SK-N-SH (cell line): ENCODE results near the gene HACE1. TPM values are rescaled to one million over a fixed set of nuclear protein-coding genes. Genes with fewer than 3 reads are reported as not detected.

Experiments used
- CTCF ChIA-PET: fragments of 300-600, 350-600 bp; formaldehyde crosslinking; extraction: SDS; loops from one replicate; lab custom pipeline; 2021; lab: Yijun Ruan, JAX
- POLR2A ChIA-PET: fragments of 350-600 bp; sonication (Branson Sonifier 250); formaldehyde crosslinking; extraction: SDS; loops from one replicate; lab custom pipeline; 2020; ENCODE audit warnings: antibody characterized with exemption, inconsistent platforms; lab: Yijun Ruan, JAX
- DNase-seq: peaks from one replicate; pipeline ENCODE4 v3.0.0; 2012
- H2AFZ ChIP-seq: fragments of 200-600 bp; sonication (generic); 2 replicates; pipeline ENCODE4 v1.8.1; 2016; ENCODE audit warnings: antibody characterized with exemption, mild to moderate bottlenecking, low read depth
- H3F3A ChIP-seq: fragments of 200-600 bp; sonication (generic); replicated peaks from 2 replicates; pipeline ENCODE3; 2016; ENCODE audit warnings: antibody characterized with exemption, mild to moderate bottlenecking; ENCODE audit not compliant: insufficient read depth
- H3K27ac ChIP-seq, 2 experiments: fragments of 200-500 bp in 1 of 2; fragments of 200-600 bp in 1 of 2; sonication (Bioruptor generic) in 1 of 2; sonication (generic), shearing (Covaris generic) in 1 of 2; 2 replicates each; pipeline versions ENCODE4 v1.5.1 to v1.6.1; 2014 to 2016; ENCODE audit warnings: low read depth in 2 of 2, inconsistent platforms in 1 of 2, low read length in 1 of 2, mild to moderate bottlenecking in 1 of 2, mixed read lengths in 1 of 2
- H3K27me3 ChIP-seq: fragments of 200-600 bp; sonication (generic), shearing (Covaris generic); 2 replicates; pipeline ENCODE4 v1.6.1; 2016; ENCODE audit warnings: mixed run types; ENCODE audit not compliant: insufficient read depth
- H3K36me3 ChIP-seq, 2 experiments: fragments of 200-500 bp in 1 of 2; fragments of 200-600 bp in 1 of 2; sonication (Bioruptor generic) in 1 of 2; sonication (generic) in 1 of 2; replicated peaks in 1 of 2; 2 replicates each; pipeline versions ENCODE3 to v1.5.1; 2014 to 2016; ENCODE audit warnings: low read length in 1 of 2, mild to moderate bottlenecking in 1 of 2; ENCODE audit not compliant: insufficient read depth in 2 of 2, control insufficient read depth in 1 of 2
- H3K4me1 ChIP-seq, 2 experiments: fragments of 200-500 bp in 1 of 2; fragments of 200-600 bp in 1 of 2; sonication (Bioruptor generic) in 1 of 2; sonication (generic), shearing (Covaris generic) in 1 of 2; 2 replicates each; pipeline versions ENCODE4 v1.5.1 to v1.6.1; 2014 to 2016; ENCODE audit warnings: low read depth in 1 of 2, low read length in 1 of 2, mixed run types in 1 of 2; ENCODE audit not compliant: insufficient read depth in 2 of 2, control insufficient read depth in 1 of 2
- H3K4me2 ChIP-seq: fragments of 200-600 bp; sonication (generic), shearing (Covaris generic); 2 replicates; pipeline ENCODE4 v1.6.1; 2017; ENCODE audit warnings: mixed run types
- H3K4me3 ChIP-seq, 2 experiments: fragments of 200-500 bp in 1 of 2; fragments of 200-600 bp in 1 of 2; sonication (Bioruptor generic) in 1 of 2; sonication (generic), shearing (Covaris generic) in 1 of 2; 2 replicates each; pipeline versions ENCODE4 v1.5.1 to v1.8.1; 2014 to 2016; ENCODE audit warnings: low read depth in 2 of 2, inconsistent platforms in 1 of 2, low read length in 1 of 2, mild to moderate bottlenecking in 1 of 2, mixed read lengths in 1 of 2, moderate library complexity in 1 of 2
- H3K79me2 ChIP-seq: fragments of 200-600 bp; sonication (generic); 2 replicates; pipeline ENCODE4 v1.8.1; 2017; ENCODE audit warnings: mild to moderate bottlenecking; ENCODE audit not compliant: insufficient read depth
- H3K9ac ChIP-seq: fragments of 200-600 bp; sonication (generic); 2 replicates; pipeline ENCODE4 v1.6.1; 2017; ENCODE audit warnings: mixed run types
- H3K9me2 ChIP-seq: fragments of 200-600 bp; sonication (generic); 2 replicates; pipeline ENCODE4 v1.6.1; 2017; ENCODE audit warnings: mixed run types
- H3K9me3 ChIP-seq: fragments of 200-600 bp; sonication (generic); 2 replicates; pipeline ENCODE4 v1.6.1; 2017; ENCODE audit warnings: mixed run types, mild to moderate bottlenecking, moderate library complexity
- H4K20me1 ChIP-seq: fragments of 200-600 bp; sonication (generic); 2 replicates; pipeline ENCODE4 v1.6.1; 2017; ENCODE audit warnings: mild to moderate bottlenecking, mixed run types; ENCODE audit not compliant: insufficient read depth
- ELF1 ChIP-seq: IDR thresholded peaks from 2 replicates; pipeline ENCODE4 v1.4.0; 2012
- FOSL2 ChIP-seq: IDR thresholded peaks from 2 replicates; pipeline ENCODE4 v1.4.0; 2012; ENCODE audit warnings: low read depth, mild to moderate bottlenecking, moderate library complexity, borderline replicate concordance
- GATA2 ChIP-seq: sonication (generic); formaldehyde crosslinking; IDR thresholded peaks from 2 replicates; pipeline ENCODE4 v1.5.0; 2020; ENCODE audit warnings: mild to moderate bottlenecking, missing genetic modification reagents
- JUND ChIP-seq: IDR thresholded peaks from 2 replicates; pipeline ENCODE4 v1.4.0; 2012
- POLR2AphosphoS5 ChIP-seq: IDR thresholded peaks from 2 replicates; pipeline ENCODE4 v1.6.1; 2012; ENCODE audit warnings: low read depth, low read length
- WGBS: methylation state at CpG from one replicate; pipeline ENCODE4 v1.1.6; 2017; ENCODE audit warnings: low lambda C conversion rate; 5-methylcytosine and 5-hydroxymethylcytosine counted together
- polyA plus RNA-seq, 3 experiments: library from polyadenylated mRNA; depleted of rRNA; stranded (reverse); fragments of >200 nt; gene quantifications; 2 replicates each; pipeline ENCODE4 v1.2.3, GENCODE V29; 2012
- TF ChIP-seq, protein P1 (sequence below): fragments of 150-350 bp; IDR thresholded peaks from 2 replicates; pipeline ENCODE4 v1.6.1; 2016; ENCODE audit warnings: mild to moderate bottlenecking, low read depth, low read length
- TF ChIP-seq, protein P2 (sequence below): IDR thresholded peaks from 2 replicates; pipeline ENCODE4 v1.4.0; 2012; ENCODE audit warnings: low read depth
- TF ChIP-seq, protein P3 (sequence below): fragments of 200-600 bp; sonication (generic); IDR thresholded peaks from 2 replicates; pipeline ENCODE4 v1.6.1; 2017; ENCODE audit warnings: antibody characterized with exemption, mild to moderate bottlenecking, moderate library complexity
- TF ChIP-seq, protein P4 (sequence below): IDR thresholded peaks from 2 replicates; pipeline ENCODE4 v1.6.1; 2012; ENCODE audit warnings: mild to moderate bottlenecking, low read depth, low read length, moderate library complexity
- TF ChIP-seq, protein P5 (sequence below): IDR thresholded peaks from 2 replicates; pipeline ENCODE4; 2012

The HACE1 gene
- polyA plus RNA-seq, 1 of the 3 experiments (the other 2 are of a cell fraction) = 6.2 TPM

DNA sequence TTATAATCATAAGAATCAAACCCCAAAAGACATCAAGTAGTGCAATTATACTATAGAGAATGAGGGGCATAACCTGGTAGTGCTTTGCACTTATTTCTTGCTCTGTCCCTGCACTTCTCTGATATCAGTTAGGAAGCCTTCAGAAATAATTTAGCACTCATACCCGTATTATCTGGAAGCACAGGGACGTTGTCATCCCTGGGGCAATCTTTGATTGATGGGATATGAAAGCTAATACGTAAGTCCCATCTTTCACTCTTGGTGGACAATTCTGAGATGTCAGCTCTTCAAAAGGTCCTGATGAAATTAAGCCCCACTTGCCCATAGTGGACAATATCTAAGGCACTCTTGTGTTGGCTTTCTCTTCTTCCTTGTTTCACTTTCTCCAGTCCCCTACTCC is 144.9 kb downstream of the HACE1 start (continued):
- TF ChIP-seq, protein P1, sequence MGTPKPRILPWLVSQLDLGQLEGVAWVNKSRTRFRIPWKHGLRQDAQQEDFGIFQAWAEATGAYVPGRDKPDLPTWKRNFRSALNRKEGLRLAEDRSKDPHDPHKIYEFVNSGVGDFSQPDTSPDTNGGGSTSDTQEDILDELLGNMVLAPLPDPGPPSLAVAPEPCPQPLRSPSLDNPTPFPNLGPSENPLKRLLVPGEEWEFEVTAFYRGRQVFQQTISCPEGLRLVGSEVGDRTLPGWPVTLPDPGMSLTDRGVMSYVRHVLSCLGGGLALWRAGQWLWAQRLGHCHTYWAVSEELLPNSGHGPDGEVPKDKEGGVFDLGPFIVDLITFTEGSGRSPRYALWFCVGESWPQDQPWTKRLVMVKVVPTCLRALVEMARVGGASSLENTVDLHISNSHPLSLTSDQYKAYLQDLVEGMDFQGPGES = no peak
- TF ChIP-seq, protein P2, sequence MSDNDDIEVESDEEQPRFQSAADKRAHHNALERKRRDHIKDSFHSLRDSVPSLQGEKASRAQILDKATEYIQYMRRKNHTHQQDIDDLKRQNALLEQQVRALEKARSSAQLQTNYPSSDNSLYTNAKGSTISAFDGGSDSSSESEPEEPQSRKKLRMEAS = no peak

DNA sequence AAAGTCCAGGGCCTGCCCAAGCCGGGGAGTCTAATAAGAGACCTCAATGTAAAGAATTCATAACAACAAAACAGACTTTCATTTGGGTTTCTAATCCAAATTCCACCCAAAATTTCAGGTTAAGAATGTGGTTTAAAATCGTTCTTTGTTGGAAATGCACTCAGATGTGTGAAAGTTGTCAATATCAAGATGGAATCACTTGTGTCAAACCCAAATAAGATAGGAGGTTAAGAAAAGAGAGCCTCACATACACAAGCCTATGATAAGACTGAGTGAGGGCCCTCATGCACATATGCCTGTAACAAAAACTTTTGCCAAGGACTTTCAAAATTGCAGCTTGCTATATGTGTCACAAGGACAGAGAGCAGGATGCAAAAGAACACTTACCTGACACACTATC is 145.7 kb downstream of the HACE1 start:
- ChIA-PET CTCF (no interaction called here), POLR2A (no interaction called here)
- TF ChIP-seq, protein P3, sequence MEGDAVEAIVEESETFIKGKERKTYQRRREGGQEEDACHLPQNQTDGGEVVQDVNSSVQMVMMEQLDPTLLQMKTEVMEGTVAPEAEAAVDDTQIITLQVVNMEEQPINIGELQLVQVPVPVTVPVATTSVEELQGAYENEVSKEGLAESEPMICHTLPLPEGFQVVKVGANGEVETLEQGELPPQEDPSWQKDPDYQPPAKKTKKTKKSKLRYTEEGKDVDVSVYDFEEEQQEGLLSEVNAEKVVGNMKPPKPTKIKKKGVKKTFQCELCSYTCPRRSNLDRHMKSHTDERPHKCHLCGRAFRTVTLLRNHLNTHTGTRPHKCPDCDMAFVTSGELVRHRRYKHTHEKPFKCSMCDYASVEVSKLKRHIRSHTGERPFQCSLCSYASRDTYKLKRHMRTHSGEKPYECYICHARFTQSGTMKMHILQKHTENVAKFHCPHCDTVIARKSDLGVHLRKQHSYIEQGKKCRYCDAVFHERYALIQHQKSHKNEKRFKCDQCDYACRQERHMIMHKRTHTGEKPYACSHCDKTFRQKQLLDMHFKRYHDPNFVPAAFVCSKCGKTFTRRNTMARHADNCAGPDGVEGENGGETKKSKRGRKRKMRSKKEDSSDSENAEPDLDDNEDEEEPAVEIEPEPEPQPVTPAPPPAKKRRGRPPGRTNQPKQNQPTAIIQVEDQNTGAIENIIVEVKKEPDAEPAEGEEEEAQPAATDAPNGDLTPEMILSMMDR = no peak
- H3K4me2 ChIP-seq = no peak overlapping the region
- H3K4me3 ChIP-seq = no peak overlapping the region
- WGBS = 89% methylated on average over 2 of the region's 2 CpGs
- no peak overlapping the region for H2AFZ ChIP-seq
- H4K20me1 ChIP-seq = no peaks in the 10 kb centered on the region
- peaks cover 0 to 8% of the 10 kb centered on the region in 2 experiments; a peak in 1 of 4 replicates for H3K4me1 ChIP-seq
- no peaks in the 10 kb centered on the region for H3K27me3 ChIP-seq
- H3K9ac ChIP-seq = no peak overlapping the region
- peaks cover 5% of the 10 kb centered on the region for H3F3A ChIP-seq
- H3K27ac ChIP-seq = no peak overlapping the region
- H3K9me3 ChIP-seq = no peaks in the 10 kb centered on the region
- no peaks in the 10 kb centered on the region for H3K79me2 ChIP-seq
- no peaks in the 10 kb centered on the region for H3K9me2 ChIP-seq
- peaks cover 0 to 6% of the 10 kb centered on the region in 2 experiments for H3K36me3 ChIP-seq
- no peak for DNase-seq

DNA sequence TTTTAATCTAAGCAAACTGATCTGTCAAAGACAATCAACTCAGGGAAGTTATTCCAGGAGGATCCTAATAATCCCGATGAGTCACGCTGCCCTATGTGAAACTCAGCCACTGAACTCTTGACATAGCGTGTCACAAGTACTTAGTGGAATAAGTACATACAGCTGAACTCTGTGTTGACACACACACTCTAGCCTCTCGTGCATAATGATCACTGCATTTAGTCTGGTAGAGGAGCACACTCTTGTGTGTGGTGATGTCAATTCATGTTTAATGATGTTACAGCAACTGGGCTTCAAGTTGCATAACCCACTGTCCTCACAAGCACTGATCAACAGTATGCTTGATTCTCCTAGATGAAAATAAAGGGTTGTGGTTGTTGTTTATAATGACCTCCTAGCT is 148.3 kb downstream of the HACE1 start:
- POLR2A ChIA-PET = no interaction called here
- TF ChIP-seq FOSL2 (peak; percentile 42; the same call in 1 of the 2 replicates), GATA2 (no peak), POLR2AphosphoS5 (no peak), ELF1 (no peak), JUND (peak; percentile 49)
- TF ChIP-seq, protein P4, sequence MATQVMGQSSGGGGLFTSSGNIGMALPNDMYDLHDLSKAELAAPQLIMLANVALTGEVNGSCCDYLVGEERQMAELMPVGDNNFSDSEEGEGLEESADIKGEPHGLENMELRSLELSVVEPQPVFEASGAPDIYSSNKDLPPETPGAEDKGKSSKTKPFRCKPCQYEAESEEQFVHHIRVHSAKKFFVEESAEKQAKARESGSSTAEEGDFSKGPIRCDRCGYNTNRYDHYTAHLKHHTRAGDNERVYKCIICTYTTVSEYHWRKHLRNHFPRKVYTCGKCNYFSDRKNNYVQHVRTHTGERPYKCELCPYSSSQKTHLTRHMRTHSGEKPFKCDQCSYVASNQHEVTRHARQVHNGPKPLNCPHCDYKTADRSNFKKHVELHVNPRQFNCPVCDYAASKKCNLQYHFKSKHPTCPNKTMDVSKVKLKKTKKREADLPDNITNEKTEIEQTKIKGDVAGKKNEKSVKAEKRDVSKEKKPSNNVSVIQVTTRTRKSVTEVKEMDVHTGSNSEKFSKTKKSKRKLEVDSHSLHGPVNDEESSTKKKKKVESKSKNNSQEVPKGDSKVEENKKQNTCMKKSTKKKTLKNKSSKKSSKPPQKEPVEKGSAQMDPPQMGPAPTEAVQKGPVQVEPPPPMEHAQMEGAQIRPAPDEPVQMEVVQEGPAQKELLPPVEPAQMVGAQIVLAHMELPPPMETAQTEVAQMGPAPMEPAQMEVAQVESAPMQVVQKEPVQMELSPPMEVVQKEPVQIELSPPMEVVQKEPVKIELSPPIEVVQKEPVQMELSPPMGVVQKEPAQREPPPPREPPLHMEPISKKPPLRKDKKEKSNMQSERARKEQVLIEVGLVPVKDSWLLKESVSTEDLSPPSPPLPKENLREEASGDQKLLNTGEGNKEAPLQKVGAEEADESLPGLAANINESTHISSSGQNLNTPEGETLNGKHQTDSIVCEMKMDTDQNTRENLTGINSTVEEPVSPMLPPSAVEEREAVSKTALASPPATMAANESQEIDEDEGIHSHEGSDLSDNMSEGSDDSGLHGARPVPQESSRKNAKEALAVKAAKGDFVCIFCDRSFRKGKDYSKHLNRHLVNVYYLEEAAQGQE = no peak
- TF ChIP-seq, protein P5, sequence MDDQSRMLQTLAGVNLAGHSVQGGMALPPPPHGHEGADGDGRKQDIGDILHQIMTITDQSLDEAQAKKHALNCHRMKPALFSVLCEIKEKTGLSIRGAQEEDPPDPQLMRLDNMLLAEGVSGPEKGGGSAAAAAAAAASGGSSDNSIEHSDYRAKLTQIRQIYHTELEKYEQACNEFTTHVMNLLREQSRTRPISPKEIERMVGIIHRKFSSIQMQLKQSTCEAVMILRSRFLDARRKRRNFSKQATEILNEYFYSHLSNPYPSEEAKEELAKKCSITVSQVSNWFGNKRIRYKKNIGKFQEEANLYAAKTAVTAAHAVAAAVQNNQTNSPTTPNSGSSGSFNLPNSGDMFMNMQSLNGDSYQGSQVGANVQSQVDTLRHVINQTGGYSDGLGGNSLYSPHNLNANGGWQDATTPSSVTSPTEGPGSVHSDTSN = peak; percentile 79
- TF ChIP-seq, all 33 proteins: peak for 3
- DNase-seq = no peak
- Histone ChIP-seq H3K36me3 (peaks cover 0 to 4% of the 10 kb centered on the region in 2 experiments), H3F3A (peaks cover 4% of the 10 kb centered on the region), H3K4me1 (peaks cover 0 to 8% of the 10 kb centered on the region in 2 experiments; a peak in 1 of 4 replicates), H2AFZ (no peak overlapping the region), H3K79me2 (no peaks in the 10 kb centered on the region), H3K9ac (no peak overlapping the region), H3K4me3 (no peak overlapping the region), H4K20me1 (no peaks in the 10 kb centered on the region), H3K4me2 (no peak overlapping the region), H3K9me2 (no peaks in the 10 kb centered on the region), H3K27ac (no peak overlapping the region), H3K27me3 (no peaks in the 10 kb centered on the region), H3K9me3 (no peaks in the 10 kb centered on the region)
- 43% methylated on average over 4 of the region's 4 CpGs for WGBS
- CTCF ChIA-PET = interaction anchor here (0.9 kb wide), 1 partner anchor 39 kb away, joined by 3 read pairs; no protein-coding TSS in a partner anchor
